HEK293 (cell line): ENCODE measurements around the gene CYP2A6.

Experiments
- CTCF ChIA-PET: fragments of 350-600 bp; formaldehyde crosslinking; extraction: SDS; loops from one replicate; lab custom pipeline; 2021; ENCODE audit warnings: antibody characterized with exemption; lab: Yijun Ruan, JAX
- POLR2A ChIA-PET: fragments of 300-600 bp; formaldehyde crosslinking; extraction: SDS; loops from one replicate; lab custom pipeline; 2020; ENCODE audit warnings: antibody characterized with exemption, inconsistent platforms; lab: Yijun Ruan, JAX
- H3K27ac ChIP-seq: fragments of 200-500 bp; sonication (Bioruptor generic); 2 replicates; pipeline ENCODE4 v1.5.1; 2014; ENCODE audit warnings: low read depth, low read length, control low read depth, inconsistent platforms; ENCODE audit errors: extremely low read depth
- H3K36me3 ChIP-seq, 2 experiments: fragments of 200-500 bp in 1 of 2; sonication (Bioruptor generic) in 1 of 2; 1 replicate in 1 of 2; 2 replicates in 1 of 2; pipeline ENCODE4 v1.5.1; 2014 to 2017; ENCODE audit warnings: inconsistent platforms in 2 of 2, low read length in 2 of 2; ENCODE audit not compliant: control insufficient read depth in 2 of 2, insufficient read depth in 1 of 2
- H3K4me1 ChIP-seq: fragments of 200-500 bp; sonication (Bioruptor generic); 2 replicates; pipeline ENCODE4 v1.5.1; 2014; ENCODE audit warnings: mild to moderate bottlenecking, low read length, inconsistent platforms; ENCODE audit not compliant: control insufficient read depth, insufficient read depth
- H3K4me3 ChIP-seq: 2 replicates; pipeline ENCODE4 v1.5.1; 2011; ENCODE audit warnings: low read depth, mild to moderate bottlenecking, control low read depth, low read length, moderate library complexity
- H3K9me3 ChIP-seq: fragments of 200-500 bp; sonication (Bioruptor generic); 2 replicates; pipeline ENCODE4 v1.5.1; 2014; ENCODE audit warnings: low read depth, low read length, inconsistent platforms; ENCODE audit not compliant: control insufficient read depth, insufficient read depth
- OSR2 ChIP-seq: fragments of 450-650 bp; formaldehyde crosslinking; IDR thresholded peaks from 2 replicates; pipeline ENCODE4 v1.5.1; 2016; ENCODE audit warnings: missing biosample characterization, missing genetic modification characterization
- SETDB1 ChIP-seq: IDR thresholded peaks from one replicate; pipeline ENCODE4 v1.6.1; 2017; ENCODE audit warnings: mild to moderate bottlenecking, low read length, moderate library complexity, mixed read lengths; ENCODE audit not compliant: insufficient read length
- YY1 ChIP-seq: fragments of 450-650 bp; formaldehyde crosslinking; IDR thresholded peaks from 2 replicates; pipeline ENCODE4 v1.5.1; 2018; ENCODE audit warnings: missing biosample characterization, missing genetic modification characterization
- ZBTB17 ChIP-seq: fragments of 450-650 bp; formaldehyde crosslinking; IDR thresholded peaks from 2 replicates; pipeline ENCODE4 v1.5.1; 2016; ENCODE audit warnings: missing biosample characterization, missing genetic modification characterization
- ZNF138 ChIP-seq: fragments of 450-650 bp; formaldehyde crosslinking; IDR thresholded peaks from 2 replicates; pipeline ENCODE4 v1.5.1; 2016; ENCODE audit warnings: missing biosample characterization, missing genetic modification characterization, borderline replicate concordance
- ZNF140 ChIP-seq: fragments of 450-650 bp; formaldehyde crosslinking; IDR thresholded peaks from 2 replicates; pipeline ENCODE4 v1.5.1; 2016; ENCODE audit warnings: missing biosample characterization, missing genetic modification characterization
- ZNF169 ChIP-seq: fragments of 450-650 bp; formaldehyde crosslinking; IDR thresholded peaks from 2 replicates; pipeline ENCODE4 v1.5.1; 2016; ENCODE audit warnings: missing biosample characterization, missing genetic modification characterization
- ZNF211 ChIP-seq: fragments of 450-650 bp; formaldehyde crosslinking; IDR thresholded peaks from 2 replicates; pipeline ENCODE4 v1.5.1; 2016; ENCODE audit warnings: low read depth, missing biosample characterization, missing genetic modification characterization
- ZNF214 ChIP-seq: fragments of 450-650 bp; formaldehyde crosslinking; IDR thresholded peaks from 2 replicates; pipeline ENCODE4 v1.5.1; 2017; ENCODE audit warnings: missing biosample characterization, mild to moderate bottlenecking, missing genetic modification characterization, borderline replicate concordance
- ZNF239 ChIP-seq: fragments of 450-650 bp; formaldehyde crosslinking; IDR thresholded peaks from 2 replicates; pipeline ENCODE4 v1.5.1; 2016; ENCODE audit warnings: missing biosample characterization, missing genetic modification characterization
- ZNF274 ChIP-seq, 2 experiments: fragments of 200-500 bp in 1 of 2; fragments of 450-650 bp in 1 of 2; sonication (Bioruptor generic) in 1 of 2; formaldehyde crosslinking in 1 of 2; IDR thresholded peaks; 2 replicates each; pipeline versions ENCODE4 v1.5.1 to v1.6.1; 2014 to 2016; ENCODE audit warnings: borderline replicate concordance in 1 of 2, inconsistent platforms in 1 of 2, low read length in 1 of 2, missing biosample characterization in 1 of 2, missing genetic modification characterization in 1 of 2
- ZNF292 ChIP-seq: fragments of 450-650 bp; formaldehyde crosslinking; IDR thresholded peaks from 2 replicates; pipeline ENCODE4 v1.5.1; 2016; ENCODE audit warnings: low read depth, missing biosample characterization, missing genetic modification characterization, borderline replicate concordance
- ZNF311 ChIP-seq: fragments of 450-650 bp; formaldehyde crosslinking; IDR thresholded peaks from 2 replicates; pipeline ENCODE4 v1.5.1; 2017; ENCODE audit warnings: missing biosample characterization, missing genetic modification characterization, borderline replicate concordance
- ZNF324 ChIP-seq: fragments of 450-650 bp; formaldehyde crosslinking; IDR thresholded peaks from 2 replicates; pipeline ENCODE4 v1.5.1; 2016; ENCODE audit warnings: missing biosample characterization, missing genetic modification characterization
- ZNF335 ChIP-seq: fragments of 450-650 bp; formaldehyde crosslinking; conservative IDR thresholded peaks from 2 replicates; pipeline ENCODE4 v1.5.1; 2016; ENCODE audit warnings: missing biosample characterization, missing genetic modification characterization
- ZNF350 ChIP-seq: fragments of 450-650 bp; formaldehyde crosslinking; IDR thresholded peaks from 2 replicates; pipeline ENCODE4 v1.5.0; 2017; ENCODE audit warnings: missing biosample characterization, mild to moderate bottlenecking, missing genetic modification characterization
- ZNF354C ChIP-seq: fragments of 450-650 bp; formaldehyde crosslinking; IDR thresholded peaks from 2 replicates; pipeline ENCODE4 v1.5.1; 2016; ENCODE audit warnings: missing biosample characterization, missing genetic modification characterization, low read depth, borderline replicate concordance
- ZNF416 ChIP-seq: fragments of 450-650 bp; formaldehyde crosslinking; IDR thresholded peaks from 2 replicates; pipeline ENCODE4 v1.5.1; 2016; ENCODE audit warnings: missing biosample characterization, missing genetic modification characterization
- ZNF555 ChIP-seq: fragments of 450-650 bp; formaldehyde crosslinking; conservative IDR thresholded peaks from 2 replicates; pipeline ENCODE4 v1.5.1; 2017; ENCODE audit warnings: missing biosample characterization, mild to moderate bottlenecking, missing genetic modification characterization, inconsistent platforms
- ZNF561 ChIP-seq: fragments of 450-650 bp; IDR thresholded peaks from 2 replicates; pipeline ENCODE4 v1.5.1; 2018; ENCODE audit warnings: missing biosample characterization, missing genetic modification characterization, borderline replicate concordance
- ZNF670 ChIP-seq: fragments of 450-650 bp; formaldehyde crosslinking; IDR thresholded peaks from 2 replicates; pipeline ENCODE4 v1.5.1; 2016; ENCODE audit warnings: missing biosample characterization, missing genetic modification characterization, low read depth
- ZNF677 ChIP-seq: fragments of 450-650 bp; IDR thresholded peaks from 2 replicates; pipeline ENCODE4 v1.5.0; 2018; ENCODE audit warnings: missing biosample characterization, mild to moderate bottlenecking, missing genetic modification characterization, moderate library complexity
- ZSCAN16 ChIP-seq: fragments of 450-650 bp; formaldehyde crosslinking; IDR thresholded peaks from 2 replicates; pipeline ENCODE4 v1.5.1; 2016; ENCODE audit warnings: missing biosample characterization, missing genetic modification characterization
- TF ChIP-seq, protein P1 (sequence below): fragments of 450-650 bp; formaldehyde crosslinking; IDR thresholded peaks from 2 replicates; pipeline ENCODE4 v1.5.1; 2016; ENCODE audit warnings: missing biosample characterization, missing genetic modification characterization
- TF ChIP-seq, protein P2 (sequence below): fragments of 450-650 bp; formaldehyde crosslinking; IDR thresholded peaks from 2 replicates; pipeline ENCODE4 v1.5.1; 2016; ENCODE audit warnings: missing biosample characterization, missing genetic modification characterization
- TF ChIP-seq, protein P3 (sequence below): fragments of 450-650 bp; formaldehyde crosslinking; IDR thresholded peaks from 2 replicates; pipeline ENCODE4 v1.5.1; 2016; ENCODE audit warnings: missing biosample characterization, missing genetic modification characterization
- TF ChIP-seq, protein P4 (sequence below): fragments of 450-650 bp; formaldehyde crosslinking; IDR thresholded peaks from 2 replicates; pipeline ENCODE4 v1.5.1; 2017; ENCODE audit warnings: missing biosample characterization, missing genetic modification characterization

Gene CYP2A6

DNA sequence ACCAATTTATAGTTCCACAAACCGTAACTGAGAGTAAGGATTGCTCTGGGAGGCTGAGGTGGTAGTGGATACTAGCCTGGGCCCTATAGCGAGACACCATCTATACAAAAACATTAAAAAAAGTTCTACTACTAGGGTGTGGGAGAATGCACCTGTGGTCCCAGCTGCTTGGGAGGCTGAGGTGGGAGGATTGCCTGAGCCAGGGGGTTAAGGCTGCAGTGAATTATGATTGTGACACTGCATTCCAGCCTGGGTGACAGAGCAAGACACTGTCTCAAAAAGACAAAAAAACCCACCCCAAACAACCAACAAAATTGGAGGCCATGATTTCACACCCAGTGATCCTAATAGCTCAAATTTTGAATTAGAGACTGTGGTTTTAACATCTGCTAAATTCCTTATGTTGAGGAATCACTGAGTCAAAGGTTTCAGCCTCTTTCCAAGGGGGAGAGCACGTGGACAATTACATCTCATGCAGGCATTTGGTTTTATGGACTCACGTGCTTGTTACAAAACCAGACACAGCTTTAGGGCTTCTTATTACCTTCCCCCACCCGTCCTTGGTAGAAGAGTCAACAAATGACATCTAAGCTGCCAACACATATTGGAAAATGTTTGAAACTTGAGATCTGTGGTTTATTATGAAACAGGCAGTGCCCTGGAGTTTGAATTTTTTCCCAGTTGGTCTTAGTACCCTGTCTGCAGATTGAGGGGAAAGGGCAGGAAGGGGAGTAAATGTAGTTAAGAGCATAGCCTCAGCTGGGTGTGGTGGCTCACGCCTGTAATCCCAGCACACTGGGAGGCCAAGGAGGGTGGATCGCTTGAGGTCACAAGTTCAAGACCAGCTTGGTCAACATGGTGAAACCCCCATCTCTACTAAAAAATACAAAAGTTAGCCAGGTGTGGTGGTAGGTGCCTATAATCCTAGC is 18.5 kb downstream of the CYP2A6 start:
- Histone ChIP-seq H3K36me3 (peaks cover 9 to 11% of the 10 kb centered on the region in 2 experiments; a peak in 2 of 3 replicates), H3K9me3 (no peaks in the 10 kb centered on the region), H3K4me3 (no peak overlapping the region), H3K27ac (peak overlapping the region; percentile 84), H3K4me1 (peaks cover 26% of the 10 kb centered on the region)
- POLR2A ChIA-PET = interaction anchor here (0.6 to 2.9 kb wide), 14 partner anchors 9 to 433 kb away, joined by 3 to 14 read pairs (median 4); partner anchors contain the start of genes ACTMAP, HNRNPUL1, RAB4B and SNRPA
- CTCF ChIA-PET = interaction anchor here (0.6 to 2.5 kb wide), 7 partner anchors 12 to 108 kb away, joined by 3 to 25 read pairs (median 4); no protein-coding TSS in a partner anchor
- no peak for TF ChIP-seq ZSCAN16 (tag by site-specific recombination)
- TF ChIP-seq ZNF354C (tag by site-specific recombination) = peak; percentile 69; the same call in 1 of the 2 replicates
- TF ChIP-seq ZBTB17 (tag by site-specific recombination) = peak; percentile 95
- TF ChIP-seq, protein P1, sequence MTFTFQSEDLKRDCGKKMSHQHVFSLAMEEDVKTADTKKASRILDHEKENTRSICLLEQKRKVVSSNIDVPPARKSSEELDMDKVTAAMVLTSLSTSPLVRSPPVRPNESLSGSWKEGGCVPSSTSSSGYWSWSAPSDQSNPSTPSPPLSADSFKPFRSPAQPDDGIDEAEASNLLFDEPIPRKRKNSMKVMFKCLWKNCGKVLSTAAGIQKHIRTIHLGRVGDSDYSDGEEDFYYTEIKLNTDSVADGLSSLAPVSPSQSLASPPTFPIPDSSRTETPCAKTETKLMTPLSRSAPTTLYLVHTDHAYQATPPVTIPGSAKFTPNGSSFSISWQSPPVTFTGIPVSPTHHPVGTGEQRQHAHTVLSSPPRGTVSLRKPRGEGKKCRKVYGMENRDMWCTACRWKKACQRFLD (tag by site-specific recombination) = no peak
- no peak for TF ChIP-seq ZNF292 (tag by site-specific recombination)
- TF ChIP-seq ZNF214 (tag by site-specific recombination) = no peak
- TF ChIP-seq ZNF677 (tag by site-specific recombination) = no peak
- peak; percentile 58 for TF ChIP-seq SETDB1
- TF ChIP-seq, protein P2, sequence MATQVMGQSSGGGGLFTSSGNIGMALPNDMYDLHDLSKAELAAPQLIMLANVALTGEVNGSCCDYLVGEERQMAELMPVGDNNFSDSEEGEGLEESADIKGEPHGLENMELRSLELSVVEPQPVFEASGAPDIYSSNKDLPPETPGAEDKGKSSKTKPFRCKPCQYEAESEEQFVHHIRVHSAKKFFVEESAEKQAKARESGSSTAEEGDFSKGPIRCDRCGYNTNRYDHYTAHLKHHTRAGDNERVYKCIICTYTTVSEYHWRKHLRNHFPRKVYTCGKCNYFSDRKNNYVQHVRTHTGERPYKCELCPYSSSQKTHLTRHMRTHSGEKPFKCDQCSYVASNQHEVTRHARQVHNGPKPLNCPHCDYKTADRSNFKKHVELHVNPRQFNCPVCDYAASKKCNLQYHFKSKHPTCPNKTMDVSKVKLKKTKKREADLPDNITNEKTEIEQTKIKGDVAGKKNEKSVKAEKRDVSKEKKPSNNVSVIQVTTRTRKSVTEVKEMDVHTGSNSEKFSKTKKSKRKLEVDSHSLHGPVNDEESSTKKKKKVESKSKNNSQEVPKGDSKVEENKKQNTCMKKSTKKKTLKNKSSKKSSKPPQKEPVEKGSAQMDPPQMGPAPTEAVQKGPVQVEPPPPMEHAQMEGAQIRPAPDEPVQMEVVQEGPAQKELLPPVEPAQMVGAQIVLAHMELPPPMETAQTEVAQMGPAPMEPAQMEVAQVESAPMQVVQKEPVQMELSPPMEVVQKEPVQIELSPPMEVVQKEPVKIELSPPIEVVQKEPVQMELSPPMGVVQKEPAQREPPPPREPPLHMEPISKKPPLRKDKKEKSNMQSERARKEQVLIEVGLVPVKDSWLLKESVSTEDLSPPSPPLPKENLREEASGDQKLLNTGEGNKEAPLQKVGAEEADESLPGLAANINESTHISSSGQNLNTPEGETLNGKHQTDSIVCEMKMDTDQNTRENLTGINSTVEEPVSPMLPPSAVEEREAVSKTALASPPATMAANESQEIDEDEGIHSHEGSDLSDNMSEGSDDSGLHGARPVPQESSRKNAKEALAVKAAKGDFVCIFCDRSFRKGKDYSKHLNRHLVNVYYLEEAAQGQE (tag by site-specific recombination) = peak; percentile 60
- TF ChIP-seq, protein P3, sequence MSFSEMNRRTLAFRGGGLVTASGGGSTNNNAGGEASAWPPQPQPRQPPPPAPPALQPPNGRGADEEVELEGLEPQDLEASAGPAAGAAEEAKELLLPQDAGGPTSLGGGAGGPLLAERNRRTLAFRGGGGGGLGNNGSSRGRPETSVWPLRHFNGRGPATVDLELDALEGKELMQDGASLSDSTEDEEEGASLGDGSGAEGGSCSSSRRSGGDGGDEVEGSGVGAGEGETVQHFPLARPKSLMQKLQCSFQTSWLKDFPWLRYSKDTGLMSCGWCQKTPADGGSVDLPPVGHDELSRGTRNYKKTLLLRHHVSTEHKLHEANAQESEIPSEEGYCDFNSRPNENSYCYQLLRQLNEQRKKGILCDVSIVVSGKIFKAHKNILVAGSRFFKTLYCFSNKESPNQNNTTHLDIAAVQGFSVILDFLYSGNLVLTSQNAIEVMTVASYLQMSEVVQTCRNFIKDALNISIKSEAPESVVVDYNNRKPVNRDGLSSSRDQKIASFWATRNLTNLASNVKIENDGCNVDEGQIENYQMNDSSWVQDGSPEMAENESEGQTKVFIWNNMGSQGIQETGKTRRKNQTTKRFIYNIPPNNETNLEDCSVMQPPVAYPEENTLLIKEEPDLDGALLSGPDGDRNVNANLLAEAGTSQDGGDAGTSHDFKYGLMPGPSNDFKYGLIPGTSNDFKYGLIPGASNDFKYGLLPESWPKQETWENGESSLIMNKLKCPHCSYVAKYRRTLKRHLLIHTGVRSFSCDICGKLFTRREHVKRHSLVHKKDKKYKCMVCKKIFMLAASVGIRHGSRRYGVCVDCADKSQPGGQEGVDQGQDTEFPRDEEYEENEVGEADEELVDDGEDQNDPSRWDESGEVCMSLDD = peak; percentile 82
- no peak for TF ChIP-seq ZNF140
- TF ChIP-seq ZNF350 (tag by site-specific recombination) = no peak
- no peak for TF ChIP-seq YY1 (tag by site-specific recombination)
- TF ChIP-seq ZNF239 (tag by site-specific recombination) = no peak
- TF ChIP-seq ZNF274 (IDR thresholded peaks at IDR 0.05; ENCODE audit: low read length) = no peak
- TF ChIP-seq ZNF274 (tag by site-specific recombination; IDR thresholded peaks at IDR 0.05; ENCODE audit: borderline replicate concordance) = no peak
- 0 out of 2 replicates have a peak, but pooled peaks have one; percentile 67 for TF ChIP-seq ZNF416 (tag by site-specific recombination)
- TF ChIP-seq ZNF561 (tag by site-specific recombination) = peak; percentile 98
- TF ChIP-seq, protein P4, sequence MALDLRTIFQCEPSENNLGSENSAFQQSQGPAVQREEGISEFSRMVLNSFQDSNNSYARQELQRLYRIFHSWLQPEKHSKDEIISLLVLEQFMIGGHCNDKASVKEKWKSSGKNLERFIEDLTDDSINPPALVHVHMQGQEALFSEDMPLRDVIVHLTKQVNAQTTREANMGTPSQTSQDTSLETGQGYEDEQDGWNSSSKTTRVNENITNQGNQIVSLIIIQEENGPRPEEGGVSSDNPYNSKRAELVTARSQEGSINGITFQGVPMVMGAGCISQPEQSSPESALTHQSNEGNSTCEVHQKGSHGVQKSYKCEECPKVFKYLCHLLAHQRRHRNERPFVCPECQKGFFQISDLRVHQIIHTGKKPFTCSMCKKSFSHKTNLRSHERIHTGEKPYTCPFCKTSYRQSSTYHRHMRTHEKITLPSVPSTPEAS (tag by site-specific recombination) = peak; percentile 62; the same call in 1 of the 2 replicates
- TF ChIP-seq OSR2 (tag by site-specific recombination) = peak; percentile 95
- TF ChIP-seq ZNF311 (tag by site-specific recombination) = no peak
- TF ChIP-seq ZNF555 (tag by site-specific recombination) = no peak
- TF ChIP-seq ZNF335 = peak; percentile 78
- no peak for TF ChIP-seq ZNF169
- TF ChIP-seq ZNF211 (tag by site-specific recombination) = no peak
- TF ChIP-seq ZNF324 (tag by site-specific recombination) = peak; percentile 95
- no peak for TF ChIP-seq ZNF138 (tag by site-specific recombination)
- no peak for TF ChIP-seq ZNF670 (tag by site-specific recombination)
